SJSA1 (cell line): ENCODE results near the gene CAMK2D. TPM values are rescaled to one million over a fixed set of nuclear protein-coding genes. Genes with fewer than 3 reads are reported as not detected.
A peak's percentile ranks its signal among the peaks of the same experiment; 100 is the strongest.

Experiments
- DNase-seq, 2 experiments: peaks; one replicate each; pipeline ENCODE4 v3.0.0-alpha.2; 2015 to 2020; ENCODE audit warnings: low spot score in 2 of 2, low read depth in 1 of 2
- H3K27ac ChIP-seq: fragments of 250-450 bp; sonication (Bioruptor Pico); 2 replicates; pipeline ENCODE4 v1.5.1; 2020; ENCODE audit warnings: mild to moderate bottlenecking, moderate library complexity
- H3K27me3 ChIP-seq: fragments of 250-450 bp; sonication (Bioruptor Pico); replicated peaks from 2 replicates; pipeline ENCODE4 v1.5.1; 2020; ENCODE audit warnings: mild to moderate bottlenecking, moderate library complexity
- H3K36me3 ChIP-seq: fragments of 250-450 bp; sonication (Bioruptor Pico); 2 replicates; pipeline ENCODE4 v1.5.1; 2020; ENCODE audit warnings: mild to moderate bottlenecking
- H3K4me1 ChIP-seq: fragments of 250-450 bp; sonication (Bioruptor Pico); replicated peaks from 2 replicates; pipeline ENCODE4 v1.6.1; 2021; ENCODE audit warnings: mild to moderate bottlenecking
- H3K4me3 ChIP-seq: fragments of 250-450 bp; sonication (Bioruptor Pico); 2 replicates; pipeline ENCODE4 v1.5.1; 2020; ENCODE audit warnings: mild to moderate bottlenecking
- H3K9me3 ChIP-seq: fragments of 250-450 bp; sonication (Bioruptor Pico); replicated peaks from 2 replicates; pipeline ENCODE4 v1.5.1; 2020; ENCODE audit warnings: mild to moderate bottlenecking
- total RNA-seq: library from RNA; depleted of rRNA; stranded (reverse); fragments of >200 nt; shearing (Covaris generic); gene quantifications from 2 replicates; pipeline ENCODE4 v1.2.3, GENCODE V29; 2014

Gene CAMK2D
- total RNA-seq, 1 experiment from 2014 or later: 42.7 TPM

DNA sequence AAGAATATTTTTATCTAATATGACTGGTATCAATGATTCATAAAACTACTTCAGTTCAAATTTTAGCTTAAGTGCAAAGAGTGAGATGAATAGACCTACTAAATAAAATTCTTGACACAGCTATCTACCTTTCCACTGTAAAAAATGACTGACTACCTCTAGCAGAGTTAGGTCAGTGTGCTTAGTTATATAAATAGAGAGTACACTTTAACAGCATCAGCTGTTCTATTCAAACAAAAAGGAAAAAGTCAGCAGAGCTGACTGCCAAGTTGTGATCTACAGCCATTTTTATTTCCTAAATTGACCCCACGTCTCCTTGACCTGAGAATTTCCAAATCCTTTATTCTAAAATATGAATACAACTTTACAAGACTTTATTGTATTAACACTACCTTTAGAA is 262.4 kb downstream of the CAMK2D start:
- Histone ChIP-seq H3K4me1 (no peaks in the 10 kb centered on the region), H3K36me3 (peaks cover 22% of the 10 kb centered on the region; the same call in 1 of the 2 replicates), H3K9me3 (no peaks in the 10 kb centered on the region), H3K4me3 (no peak overlapping the region), H3K27ac (no peak overlapping the region), H3K27me3 (no peaks in the 10 kb centered on the region)
- DNase-seq: no peak

DNA sequence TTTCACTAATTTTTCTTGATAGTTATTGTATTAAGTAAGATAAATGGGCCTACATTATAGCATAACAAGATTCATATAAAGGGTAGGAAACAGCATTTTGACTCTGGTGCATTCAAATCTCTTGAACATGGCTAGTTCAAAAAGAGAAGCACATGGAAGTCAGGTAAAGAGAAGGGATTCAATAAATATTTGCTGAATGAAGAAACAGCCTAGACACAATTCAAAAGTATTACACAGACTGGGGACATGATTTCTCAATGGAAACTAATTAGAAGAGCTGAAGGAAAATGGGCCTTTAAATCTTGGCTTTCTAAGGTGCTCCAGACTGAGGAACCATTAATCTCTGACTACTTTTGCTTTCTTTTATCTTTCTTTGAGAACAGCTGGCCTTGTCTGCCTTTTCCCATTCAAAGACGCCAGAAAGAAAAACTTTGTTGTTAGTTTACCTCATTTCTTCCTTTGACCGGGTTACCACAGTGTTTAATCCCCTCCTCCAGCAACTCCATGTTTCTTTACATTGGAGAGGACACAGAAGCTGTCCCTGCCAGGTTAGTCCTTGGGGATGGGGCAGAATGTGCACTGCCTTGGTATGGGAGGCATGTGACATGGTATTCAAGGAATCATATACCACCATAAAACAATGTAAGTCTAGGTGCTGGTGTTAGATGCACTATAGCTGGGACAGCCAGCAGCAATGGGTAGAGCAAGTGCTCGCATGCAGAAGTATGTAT is 264.2 kb downstream of the CAMK2D start:
- no peak for DNase-seq
- Histone ChIP-seq H3K4me3 (no peak overlapping the region), H3K9me3 (no peaks in the 10 kb centered on the region), H3K27ac (no peak overlapping the region), H3K4me1 (no peaks in the 10 kb centered on the region), H3K27me3 (no peaks in the 10 kb centered on the region), H3K36me3 (peaks cover 22% of the 10 kb centered on the region; the same call in 1 of the 2 replicates)

DNA sequence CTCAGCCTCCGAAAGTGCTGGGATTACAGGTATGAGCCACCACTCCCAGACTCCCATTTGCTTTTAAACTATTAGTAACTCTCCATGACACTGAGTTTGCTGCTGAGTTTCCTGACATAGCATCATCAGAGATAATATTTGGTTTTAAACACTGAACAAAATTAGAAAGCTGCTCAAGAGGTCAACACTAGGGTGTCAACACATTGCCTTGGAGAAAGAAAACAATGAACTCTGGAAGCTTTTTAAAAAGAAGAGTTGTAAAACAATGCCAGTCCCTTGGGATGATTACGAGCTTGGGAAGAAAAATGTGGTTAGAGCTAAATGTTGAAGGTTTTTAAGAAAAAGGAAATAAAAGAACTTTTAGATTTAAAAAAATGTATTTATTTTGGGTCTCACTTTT is 264.8 kb downstream of the CAMK2D start:
- no peak for DNase-seq
- Histone ChIP-seq H3K27me3 (no peaks in the 10 kb centered on the region), H3K27ac (no peak overlapping the region), H3K4me1 (no peaks in the 10 kb centered on the region), H3K9me3 (no peaks in the 10 kb centered on the region), H3K4me3 (no peak overlapping the region), H3K36me3 (peaks cover 22% of the 10 kb centered on the region; the same call in 1 of the 2 replicates)

DNA sequence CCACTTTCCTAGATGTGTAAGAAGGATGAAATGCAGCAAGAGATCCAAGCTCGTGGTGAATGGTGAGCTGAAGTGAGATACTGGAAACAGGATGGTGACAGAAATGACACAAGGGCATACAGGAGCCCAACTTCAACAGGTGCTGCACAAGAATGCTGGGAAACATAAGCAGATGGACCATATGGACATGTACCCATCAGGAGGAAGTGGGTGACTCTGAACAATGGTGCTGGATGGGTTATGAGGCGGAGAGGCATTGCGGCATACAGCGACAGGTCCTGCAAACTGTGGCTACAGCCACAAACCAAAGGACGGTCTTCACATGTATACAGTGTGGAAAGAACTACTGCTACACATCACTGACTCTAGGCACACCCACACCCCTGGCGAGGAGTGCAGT is 265.7 kb downstream of the CAMK2D start:
- Histone ChIP-seq H3K27ac (no peak overlapping the region), H3K4me3 (no peak overlapping the region), H3K4me1 (no peaks in the 10 kb centered on the region), H3K9me3 (no peaks in the 10 kb centered on the region), H3K27me3 (no peaks in the 10 kb centered on the region), H3K36me3 (peaks cover 22% of the 10 kb centered on the region; the same call in 1 of the 2 replicates)
- DNase-seq: no peak

DNA sequence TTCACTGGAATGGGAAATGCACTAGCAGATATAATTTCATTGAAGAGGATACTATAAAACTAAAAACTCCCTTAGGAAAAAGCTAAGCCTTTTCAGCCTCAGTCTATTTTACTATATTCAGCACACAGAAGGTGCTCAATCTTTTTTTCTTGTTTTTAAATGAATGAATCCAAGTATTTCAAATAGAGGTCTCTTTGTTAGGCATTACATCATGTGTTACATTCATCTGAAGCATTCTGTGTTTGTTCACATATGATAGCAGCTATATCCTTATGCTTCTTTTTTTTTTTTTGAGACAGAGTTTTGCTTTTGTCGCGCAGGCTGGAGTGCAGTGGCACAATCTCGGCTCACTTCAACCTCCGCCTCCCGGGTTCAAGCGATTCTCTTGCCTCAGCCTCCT is 278.4 kb downstream of the CAMK2D start:
- Histone ChIP-seq H3K9me3 (no peaks in the 10 kb centered on the region), H3K27me3 (no peaks in the 10 kb centered on the region), H3K4me1 (no peaks in the 10 kb centered on the region), H3K36me3 (no peaks in the 10 kb centered on the region; the same call in 1 of the 2 replicates), H3K4me3 (no peak overlapping the region), H3K27ac (no peak overlapping the region)
- no peak for DNase-seq

DNA sequence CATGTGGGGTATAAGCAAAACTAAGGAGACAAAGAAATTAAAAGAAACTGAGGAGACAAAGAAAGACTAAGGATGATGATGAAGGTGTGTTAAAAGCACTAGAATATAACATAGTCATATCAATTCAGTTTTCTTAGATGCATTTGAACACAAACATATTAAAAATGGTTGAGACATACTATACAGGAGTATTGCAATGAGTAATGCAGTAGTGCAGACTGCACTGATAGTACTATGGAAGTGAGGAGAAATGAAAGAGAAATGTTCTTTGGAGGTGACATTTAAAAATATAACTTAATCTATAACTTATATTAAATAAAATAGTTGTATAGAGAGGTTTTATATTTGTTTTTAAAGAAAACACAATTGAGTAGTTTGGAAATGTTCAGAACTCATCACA is 279.2 kb downstream of the CAMK2D start:
- peaks cover 1% of the 10 kb centered on the region; the same call in 1 of the 2 replicates for H3K36me3 ChIP-seq
- H3K4me3 ChIP-seq: no peak overlapping the region
- no peak for DNase-seq
- H3K27ac ChIP-seq: no peak overlapping the region
- H3K4me1 ChIP-seq: no peaks in the 10 kb centered on the region
- H3K27me3 ChIP-seq: no peaks in the 10 kb centered on the region
- peaks cover under 1% of the 10 kb centered on the region; the same call in 1 of the 2 replicates for H3K9me3 ChIP-seq

DNA sequence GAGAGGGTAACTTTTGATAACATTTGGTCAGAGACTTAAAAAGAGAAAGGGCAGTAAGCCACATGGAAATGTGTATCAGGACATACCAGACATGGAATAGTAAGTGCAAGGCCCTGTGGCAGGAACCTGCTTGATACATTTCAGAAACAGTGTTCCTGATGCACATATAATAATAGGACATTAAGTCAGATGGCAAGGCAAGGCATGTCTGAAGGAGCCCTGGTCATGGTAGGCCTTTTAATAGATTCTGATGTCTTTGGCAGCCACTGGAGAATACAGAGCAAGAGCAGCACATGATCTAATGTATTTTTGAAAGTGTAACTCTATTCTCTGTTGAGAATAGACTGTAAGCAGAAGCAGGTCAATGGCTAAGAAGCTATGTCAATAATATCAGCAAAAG is 279.7 kb downstream of the CAMK2D start:
- H3K27me3 ChIP-seq: no peaks in the 10 kb centered on the region
- H3K4me1 ChIP-seq: no peaks in the 10 kb centered on the region; the same call in 1 of the 2 replicates
- DNase-seq: no peak
- H3K27ac ChIP-seq: no peak overlapping the region
- H3K36me3 ChIP-seq: peaks cover 6% of the 10 kb centered on the region
- H3K4me3 ChIP-seq: no peak overlapping the region
- peaks cover 6% of the 10 kb centered on the region for H3K9me3 ChIP-seq

DNA sequence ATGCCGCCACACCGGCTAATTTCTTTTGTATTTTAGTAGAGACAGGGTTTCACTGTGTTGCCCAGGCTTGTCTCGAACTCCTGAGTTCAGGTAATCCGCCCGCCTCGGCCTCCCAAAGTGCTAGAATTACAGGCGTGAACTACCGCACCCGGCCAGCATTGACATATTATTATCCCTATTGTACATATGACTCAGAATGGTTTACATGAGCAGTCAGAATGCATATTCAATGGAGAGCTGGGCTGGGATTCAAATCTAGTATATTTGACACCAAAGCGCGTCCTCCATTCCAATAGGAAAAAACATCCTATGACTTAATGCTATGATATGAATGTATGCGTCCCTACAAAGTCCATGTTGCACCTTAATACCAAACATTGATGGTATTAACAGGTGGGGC is 281.4 kb downstream of the CAMK2D start:
- Histone ChIP-seq H3K27ac (no peak overlapping the region), H3K36me3 (peaks cover 8% of the 10 kb centered on the region), H3K9me3 (peaks cover 7% of the 10 kb centered on the region), H3K4me3 (no peak overlapping the region), H3K4me1 (no peaks in the 10 kb centered on the region; the same call in 1 of the 2 replicates), H3K27me3 (no peaks in the 10 kb centered on the region)
- DNase-seq: no peak

DNA sequence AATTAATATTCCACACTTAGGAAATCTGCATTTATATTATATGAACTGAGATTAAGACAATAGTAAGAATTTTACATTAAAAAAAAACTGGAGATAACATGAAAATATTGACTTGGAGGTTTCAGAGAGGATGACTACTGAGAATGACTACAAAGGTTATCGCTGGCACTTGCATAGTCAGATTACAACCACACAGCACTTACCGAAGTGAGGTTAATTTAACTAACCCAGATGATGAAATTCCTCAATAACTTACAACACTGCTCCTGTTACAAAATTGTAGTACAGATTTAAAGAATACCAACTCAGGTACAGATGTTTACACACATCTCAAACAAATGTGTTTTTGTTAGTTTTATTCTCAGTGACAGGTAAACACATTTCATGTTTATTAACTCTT is 283.5 kb downstream of the CAMK2D start:
- DNase-seq: no peak
- Histone ChIP-seq H3K4me3 (no peak overlapping the region), H3K36me3 (peaks cover 8% of the 10 kb centered on the region), H3K27me3 (no peaks in the 10 kb centered on the region), H3K27ac (no peak overlapping the region), H3K9me3 (peaks cover 7% of the 10 kb centered on the region), H3K4me1 (peaks cover 8% of the 10 kb centered on the region)

DNA sequence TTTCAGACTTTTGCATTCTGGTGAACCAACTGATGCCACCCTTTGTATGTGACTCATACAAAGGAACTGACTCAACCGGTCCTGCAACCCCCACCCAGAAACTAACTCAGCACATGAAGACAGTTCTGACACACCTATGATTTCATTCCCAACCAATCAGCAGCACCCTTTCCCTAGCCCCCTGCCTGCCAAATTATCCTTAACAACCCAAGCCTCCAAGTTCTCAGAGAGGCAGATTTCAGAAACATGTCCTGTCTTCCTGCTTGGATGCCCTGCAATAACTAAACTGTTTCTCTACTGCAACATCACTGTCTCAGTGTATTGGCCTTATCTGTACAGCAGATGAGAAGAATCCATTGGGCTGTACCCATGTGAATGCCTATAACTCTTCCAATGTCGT is 284.7 kb downstream of the CAMK2D start:
- Histone ChIP-seq H3K27ac (no peak overlapping the region), H3K9me3 (peaks cover 7% of the 10 kb centered on the region)

DNA sequence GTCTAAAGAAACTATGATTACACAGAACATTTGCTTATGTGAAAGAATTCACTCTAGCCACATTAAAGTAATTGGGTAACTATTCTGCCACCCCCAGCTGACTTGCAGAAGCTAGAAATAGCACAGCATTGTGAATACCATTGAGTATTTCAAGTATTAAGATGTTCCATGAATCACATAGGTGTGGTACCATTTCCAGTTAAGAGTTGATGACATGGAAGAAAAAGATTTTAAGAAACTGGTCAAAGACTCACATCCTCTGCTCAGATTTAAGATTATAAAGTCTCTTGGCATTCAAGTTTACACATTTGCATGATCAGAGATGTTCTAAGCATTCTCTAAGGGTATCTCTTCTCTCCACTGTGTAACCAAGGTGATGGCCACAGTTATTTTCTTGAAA is 287.5 kb downstream of the CAMK2D start:
- Histone ChIP-seq H3K4me1 (peaks cover 18% of the 10 kb centered on the region), H3K36me3 (peaks cover 8% of the 10 kb centered on the region), H3K4me3 (no peak overlapping the region), H3K27ac (peak overlapping the region; percentile 57), H3K9me3 (peaks cover 7% of the 10 kb centered on the region), H3K27me3 (no peaks in the 10 kb centered on the region)
- peak in 1 of 2 experiments; percentile 37 for DNase-seq

More for the DNA sequence above, 284.7 kb downstream of the CAMK2D start:
- no peak overlapping the region for H3K4me3 ChIP-seq
- H3K27me3 ChIP-seq: no peaks in the 10 kb centered on the region
- no peak for DNase-seq
- H3K4me1 ChIP-seq: peaks cover 8% of the 10 kb centered on the region
- peaks cover 8% of the 10 kb centered on the region for H3K36me3 ChIP-seq

DNA sequence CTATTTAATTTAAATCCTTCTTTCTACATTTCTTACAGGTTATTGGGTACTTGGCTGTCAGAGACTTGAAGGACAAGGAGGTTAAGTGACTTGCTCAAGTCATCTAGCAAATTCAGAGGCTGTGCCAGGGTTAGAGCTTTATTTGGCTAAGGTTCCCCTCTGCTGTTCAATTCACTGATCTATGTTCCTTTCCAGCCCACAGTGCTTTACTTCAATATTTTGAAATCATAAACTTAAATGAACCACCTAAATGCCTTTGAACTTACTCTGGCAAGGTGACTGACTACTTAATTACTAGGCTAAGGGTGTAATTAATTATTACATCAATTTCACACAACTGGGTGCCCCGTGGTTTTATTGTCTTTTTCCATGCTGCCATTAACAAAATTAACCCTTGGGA is 288.7 kb downstream of the CAMK2D start:
- Histone ChIP-seq H3K27me3 (no peaks in the 10 kb centered on the region), H3K4me3 (no peak overlapping the region), H3K27ac (no peak overlapping the region), H3K9me3 (peaks cover 7% of the 10 kb centered on the region), H3K36me3 (peaks cover 8% of the 10 kb centered on the region), H3K4me1 (peaks cover 26% of the 10 kb centered on the region)
- DNase-seq: no peak

DNA sequence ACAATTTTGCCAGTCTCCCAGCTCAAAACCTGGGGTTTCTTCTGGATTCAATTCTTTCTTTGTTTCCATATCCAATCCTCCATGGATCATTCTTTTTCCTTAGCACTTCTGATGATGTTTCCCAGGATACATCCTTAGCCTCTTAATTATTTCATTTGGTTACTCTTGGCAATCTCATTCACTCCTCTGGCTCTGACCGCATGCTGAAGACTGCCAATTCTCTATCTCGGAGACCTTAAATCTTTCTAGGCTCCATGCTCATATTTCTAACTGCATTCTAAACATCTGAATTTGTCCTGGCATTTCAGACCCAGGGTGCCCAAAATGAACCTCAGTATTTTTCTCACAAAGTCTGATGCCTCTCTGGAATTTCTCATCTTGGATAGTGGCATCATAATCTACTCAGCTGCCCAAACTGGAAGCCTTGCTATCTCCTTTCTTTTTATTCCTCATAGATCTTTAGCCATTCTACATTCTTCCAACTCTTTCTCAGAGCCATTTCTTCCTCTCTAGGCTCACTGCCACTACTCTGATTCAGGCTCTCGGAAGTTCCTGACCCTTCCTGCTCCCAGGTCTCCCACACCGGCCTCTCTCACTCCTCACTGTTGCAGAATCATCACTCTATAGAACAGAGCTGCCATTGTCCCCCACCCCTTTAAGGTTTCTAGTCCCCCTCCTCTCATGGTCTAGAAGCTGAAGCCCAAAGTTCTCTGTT is 290.2 kb downstream of the CAMK2D start:
- Histone ChIP-seq H3K4me1 (peaks cover 35% of the 10 kb centered on the region), H3K27ac (no peak overlapping the region), H3K27me3 (no peaks in the 10 kb centered on the region), H3K4me3 (no peak overlapping the region), H3K9me3 (no peaks in the 10 kb centered on the region), H3K36me3 (no peaks in the 10 kb centered on the region; the same call in 1 of the 2 replicates)
- DNase-seq: no peak

DNA sequence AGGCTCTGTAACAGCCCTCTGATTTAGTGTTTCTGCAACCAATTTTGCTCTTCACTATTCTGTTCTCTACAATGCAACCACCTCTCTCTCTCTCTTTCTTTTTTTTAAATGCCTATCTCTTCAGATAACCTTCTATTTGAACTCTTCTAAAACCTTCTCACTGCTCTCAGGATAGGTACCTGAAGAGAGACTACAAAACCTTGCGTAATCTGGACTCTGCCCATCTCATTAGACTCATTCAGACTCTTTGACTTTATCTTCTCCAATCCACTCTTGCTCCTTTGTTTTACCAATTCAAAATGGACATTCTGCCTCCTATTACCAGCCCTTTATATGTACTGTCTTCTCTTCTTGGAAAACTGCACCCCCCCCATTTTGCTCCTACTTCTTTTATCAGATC is 291.6 kb downstream of the CAMK2D start:
- Histone ChIP-seq H3K27me3 (no peaks in the 10 kb centered on the region), H3K27ac (peak overlapping the region; percentile 95; the same call in 1 of the 2 replicates), H3K9me3 (no peaks in the 10 kb centered on the region), H3K36me3 (peaks cover under 1% of the 10 kb centered on the region), H3K4me3 (no peak overlapping the region), H3K4me1 (peaks cover 35% of the 10 kb centered on the region)
- DNase-seq: no peak
